ENCODE measurements around the gene HABP4.

- TF ChIP-seq, protein P1, sequence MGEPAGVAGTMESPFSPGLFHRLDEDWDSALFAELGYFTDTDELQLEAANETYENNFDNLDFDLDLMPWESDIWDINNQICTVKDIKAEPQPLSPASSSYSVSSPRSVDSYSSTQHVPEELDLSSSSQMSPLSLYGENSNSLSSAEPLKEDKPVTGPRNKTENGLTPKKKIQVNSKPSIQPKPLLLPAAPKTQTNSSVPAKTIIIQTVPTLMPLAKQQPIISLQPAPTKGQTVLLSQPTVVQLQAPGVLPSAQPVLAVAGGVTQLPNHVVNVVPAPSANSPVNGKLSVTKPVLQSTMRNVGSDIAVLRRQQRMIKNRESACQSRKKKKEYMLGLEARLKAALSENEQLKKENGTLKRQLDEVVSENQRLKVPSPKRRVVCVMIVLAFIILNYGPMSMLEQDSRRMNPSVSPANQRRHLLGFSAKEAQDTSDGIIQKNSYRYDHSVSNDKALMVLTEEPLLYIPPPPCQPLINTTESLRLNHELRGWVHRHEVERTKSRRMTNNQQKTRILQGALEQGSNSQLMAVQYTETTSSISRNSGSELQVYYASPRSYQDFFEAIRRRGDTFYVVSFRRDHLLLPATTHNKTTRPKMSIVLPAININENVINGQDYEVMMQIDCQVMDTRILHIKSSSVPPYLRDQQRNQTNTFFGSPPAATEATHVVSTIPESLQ (CRISPR knock-in tag; IDR thresholded peaks at IDR 0.05) = no peak
- no peak for TF ChIP-seq CTCF (IDR thresholded peaks at IDR 0.05)
- TF ChIP-seq PRDM15 (CRISPR knock-in tag; IDR thresholded peaks at IDR 0.05) = no peak
- TF ChIP-seq, protein P2, sequence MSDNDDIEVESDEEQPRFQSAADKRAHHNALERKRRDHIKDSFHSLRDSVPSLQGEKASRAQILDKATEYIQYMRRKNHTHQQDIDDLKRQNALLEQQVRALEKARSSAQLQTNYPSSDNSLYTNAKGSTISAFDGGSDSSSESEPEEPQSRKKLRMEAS (CRISPR knock-in tag; IDR thresholded peaks at IDR 0.05) = no peak
- no peak for TF ChIP-seq TEAD4 (CRISPR knock-in tag; IDR thresholded peaks at IDR 0.05)
- no peak for TF ChIP-seq ESRRA (CRISPR knock-in tag; IDR thresholded peaks at IDR 0.05; ENCODE audit: borderline replicate concordance)
- TF ChIP-seq, protein P3, sequence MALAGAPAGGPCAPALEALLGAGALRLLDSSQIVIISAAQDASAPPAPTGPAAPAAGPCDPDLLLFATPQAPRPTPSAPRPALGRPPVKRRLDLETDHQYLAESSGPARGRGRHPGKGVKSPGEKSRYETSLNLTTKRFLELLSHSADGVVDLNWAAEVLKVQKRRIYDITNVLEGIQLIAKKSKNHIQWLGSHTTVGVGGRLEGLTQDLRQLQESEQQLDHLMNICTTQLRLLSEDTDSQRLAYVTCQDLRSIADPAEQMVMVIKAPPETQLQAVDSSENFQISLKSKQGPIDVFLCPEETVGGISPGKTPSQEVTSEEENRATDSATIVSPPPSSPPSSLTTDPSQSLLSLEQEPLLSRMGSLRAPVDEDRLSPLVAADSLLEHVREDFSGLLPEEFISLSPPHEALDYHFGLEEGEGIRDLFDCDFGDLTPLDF (CRISPR knock-in tag; IDR thresholded peaks at IDR 0.05) = no peak
These were observed 64.3 kb downstream of the HABP4 start for GRCh38 chr9:96514108-96514799.
